PFSK-1 (cell line): ENCODE measurements around the gene CCDC106.

Source experiments
- FOXP2 ChIP-seq: optimal IDR thresholded peaks from 2 replicates; pipeline ENCODE3; 2011; ENCODE audit warnings: borderline replicate concordance, control low read depth, inconsistent platforms; ENCODE audit not compliant: insufficient read depth; ENCODE audit errors: extremely low read length, extremely low read depth
- POLR2AphosphoS5 ChIP-seq: IDR thresholded peaks from 2 replicates; pipeline ENCODE4 v1.6.1; 2012; ENCODE audit warnings: low read depth, mild to moderate bottlenecking, control low read depth, low read length, moderate library complexity
- SIN3A ChIP-seq: IDR thresholded peaks from 2 replicates; pipeline ENCODE4 v1.6.1; 2012; ENCODE audit warnings: mild to moderate bottlenecking, low read length, moderate library complexity, borderline replicate concordance; ENCODE audit not compliant: insufficient read depth
- TAF1 ChIP-seq: IDR thresholded peaks from 2 replicates; pipeline ENCODE4 v1.6.1; 2012; ENCODE audit warnings: low read length, control low read depth, borderline replicate concordance; ENCODE audit not compliant: insufficient read depth
- TF ChIP-seq, protein P1 (sequence below), 2 experiments: IDR thresholded peaks; 2 replicates each; pipeline versions ENCODE4 v1.6.1 to v1.8.0; 2011 to 2012; ENCODE audit warnings: low read depth in 2 of 2, low read length in 2 of 2, control low read depth in 1 of 2, inconsistent platforms in 1 of 2, mild to moderate bottlenecking in 1 of 2, moderate library complexity in 1 of 2; ENCODE audit not compliant: insufficient read depth in 1 of 2

The CCDC106 gene

DNA sequence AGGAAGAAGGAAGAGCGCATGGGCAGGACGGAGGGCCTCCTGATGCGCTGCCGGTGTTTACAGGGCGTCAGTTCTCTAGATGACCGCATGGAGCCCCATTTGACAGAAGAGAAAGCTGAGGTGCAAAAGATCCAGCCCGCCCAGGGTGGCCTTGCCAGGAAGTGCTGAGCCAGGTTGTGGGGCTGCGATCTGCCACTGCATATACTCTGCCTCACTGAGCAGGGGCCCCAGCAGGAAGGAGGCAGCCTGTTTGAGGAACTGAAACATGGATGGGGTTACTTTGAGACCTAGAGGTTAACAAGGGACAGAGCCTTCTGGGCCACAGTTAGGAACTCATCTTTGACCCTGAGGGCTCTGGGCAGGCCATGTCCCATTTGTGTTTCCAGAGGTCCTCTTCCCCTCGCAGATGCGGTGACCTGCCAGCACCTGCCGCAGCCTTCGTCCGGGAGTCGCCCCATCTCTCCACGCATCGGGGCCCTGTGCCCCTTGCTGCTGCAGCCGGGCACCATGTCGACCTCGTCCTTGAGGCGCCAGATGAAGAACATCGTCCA lies 30.2 kb downstream of the CCDC106 start:
- TF ChIP-seq FOXP2 (no peak), POLR2AphosphoS5 (no peak), TAF1 (no peak), SIN3A (no peak)
- TF ChIP-seq, protein P1, sequence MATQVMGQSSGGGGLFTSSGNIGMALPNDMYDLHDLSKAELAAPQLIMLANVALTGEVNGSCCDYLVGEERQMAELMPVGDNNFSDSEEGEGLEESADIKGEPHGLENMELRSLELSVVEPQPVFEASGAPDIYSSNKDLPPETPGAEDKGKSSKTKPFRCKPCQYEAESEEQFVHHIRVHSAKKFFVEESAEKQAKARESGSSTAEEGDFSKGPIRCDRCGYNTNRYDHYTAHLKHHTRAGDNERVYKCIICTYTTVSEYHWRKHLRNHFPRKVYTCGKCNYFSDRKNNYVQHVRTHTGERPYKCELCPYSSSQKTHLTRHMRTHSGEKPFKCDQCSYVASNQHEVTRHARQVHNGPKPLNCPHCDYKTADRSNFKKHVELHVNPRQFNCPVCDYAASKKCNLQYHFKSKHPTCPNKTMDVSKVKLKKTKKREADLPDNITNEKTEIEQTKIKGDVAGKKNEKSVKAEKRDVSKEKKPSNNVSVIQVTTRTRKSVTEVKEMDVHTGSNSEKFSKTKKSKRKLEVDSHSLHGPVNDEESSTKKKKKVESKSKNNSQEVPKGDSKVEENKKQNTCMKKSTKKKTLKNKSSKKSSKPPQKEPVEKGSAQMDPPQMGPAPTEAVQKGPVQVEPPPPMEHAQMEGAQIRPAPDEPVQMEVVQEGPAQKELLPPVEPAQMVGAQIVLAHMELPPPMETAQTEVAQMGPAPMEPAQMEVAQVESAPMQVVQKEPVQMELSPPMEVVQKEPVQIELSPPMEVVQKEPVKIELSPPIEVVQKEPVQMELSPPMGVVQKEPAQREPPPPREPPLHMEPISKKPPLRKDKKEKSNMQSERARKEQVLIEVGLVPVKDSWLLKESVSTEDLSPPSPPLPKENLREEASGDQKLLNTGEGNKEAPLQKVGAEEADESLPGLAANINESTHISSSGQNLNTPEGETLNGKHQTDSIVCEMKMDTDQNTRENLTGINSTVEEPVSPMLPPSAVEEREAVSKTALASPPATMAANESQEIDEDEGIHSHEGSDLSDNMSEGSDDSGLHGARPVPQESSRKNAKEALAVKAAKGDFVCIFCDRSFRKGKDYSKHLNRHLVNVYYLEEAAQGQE (IDR thresholded peaks at IDR 0.05; ENCODE audit: insufficient read depth in 1 of 2, low read depth in 2 of 2, low read length in 2 of 2): no peak

DNA sequence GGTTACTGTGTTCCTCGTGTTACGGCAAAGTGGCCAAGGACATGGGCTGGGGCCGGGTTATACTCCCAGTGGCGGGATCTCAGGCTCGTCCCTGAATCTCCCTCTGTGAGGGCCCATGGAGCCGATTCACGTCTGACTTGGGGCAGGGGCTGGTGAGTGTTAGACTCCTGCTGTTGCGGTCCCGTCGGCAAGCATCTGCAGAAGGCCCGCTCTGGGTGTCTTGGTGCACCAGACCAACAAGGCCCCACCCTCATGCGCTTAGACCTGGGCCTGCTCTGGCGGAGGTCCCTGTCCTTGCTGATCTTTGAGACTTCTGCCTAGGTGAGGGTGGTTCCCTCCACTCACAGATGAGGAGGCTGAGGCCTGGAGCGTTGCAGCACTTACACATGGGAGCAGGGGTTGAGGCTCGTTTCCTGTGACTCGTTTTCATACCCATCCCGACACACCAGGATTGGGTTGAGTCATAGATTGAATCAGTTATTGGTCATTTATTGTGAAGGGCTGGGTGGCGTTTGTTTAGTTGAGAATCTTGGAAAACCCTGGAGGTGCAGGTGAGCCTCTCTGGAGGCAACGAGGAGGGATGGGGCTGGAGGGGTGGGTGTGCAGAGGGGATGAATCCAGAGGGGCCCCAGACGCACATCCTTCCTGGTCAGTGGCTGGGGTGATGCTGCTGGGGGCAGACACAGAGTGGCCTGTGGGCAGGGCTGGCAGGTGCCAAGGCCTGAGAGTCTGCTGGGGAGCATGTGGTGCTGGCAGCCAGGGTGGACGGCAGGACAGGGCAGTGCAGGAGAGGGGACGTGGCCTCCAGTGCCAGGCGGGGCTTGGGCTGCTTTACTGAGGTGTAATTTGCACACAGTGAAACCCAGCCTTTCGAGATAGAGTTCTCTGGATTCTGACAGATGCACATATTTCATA lies 31.6 kb downstream of the CCDC106 start:
- no peak for TF ChIP-seq FOXP2
- no peak for TF ChIP-seq SIN3A
- no peak for TF ChIP-seq TAF1
- TF ChIP-seq, protein P1 (IDR thresholded peaks at IDR 0.05; ENCODE audit: insufficient read depth in 1 of 2, low read depth in 2 of 2, low read length in 2 of 2): no peak
- TF ChIP-seq POLR2AphosphoS5: no peak

DNA sequence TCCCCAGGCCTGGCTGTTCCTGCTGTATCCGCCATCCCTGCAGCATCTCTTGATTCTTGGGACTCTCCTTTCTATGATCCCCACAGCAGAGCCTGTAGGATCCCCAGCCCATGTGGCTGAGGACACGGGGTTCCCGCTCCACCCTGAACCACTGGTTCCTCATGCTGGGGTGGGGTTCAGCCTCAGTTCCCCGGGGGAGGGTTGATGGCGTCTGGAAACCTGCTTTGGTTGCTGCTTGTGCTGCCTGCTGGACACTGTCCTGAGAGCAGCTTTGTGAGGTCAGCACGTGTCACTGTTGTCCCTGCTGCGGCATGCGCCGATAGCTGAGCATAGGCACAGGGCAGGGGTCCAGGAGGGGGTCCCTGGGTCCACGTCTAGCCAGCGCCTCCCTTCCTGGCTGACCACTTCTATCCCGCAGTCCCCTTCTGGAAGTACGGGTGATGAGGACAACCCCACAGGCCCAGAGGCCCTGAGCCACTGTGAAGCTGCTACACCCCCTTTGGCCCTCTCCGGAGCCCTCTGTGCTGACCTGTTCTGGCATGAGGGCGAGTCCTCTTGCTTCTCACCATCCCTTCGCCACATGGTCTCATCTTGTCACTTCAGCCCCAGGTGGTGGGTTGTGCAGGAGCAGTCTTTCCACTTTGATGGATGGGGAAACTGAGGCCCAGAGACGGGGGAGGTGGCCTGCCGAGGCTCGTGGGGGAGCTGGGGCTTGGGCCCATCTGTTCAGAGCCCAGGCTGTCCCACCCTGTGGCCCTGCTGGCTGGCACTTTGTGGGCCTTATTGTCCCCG lies 32.5 kb downstream of the CCDC106 start:
- no peak for TF ChIP-seq SIN3A
- TF ChIP-seq, protein P1 (IDR thresholded peaks at IDR 0.05; ENCODE audit: insufficient read depth in 1 of 2, low read depth in 2 of 2, low read length in 2 of 2): no peak
- no peak for TF ChIP-seq FOXP2
- TF ChIP-seq POLR2AphosphoS5: no peak

DNA sequence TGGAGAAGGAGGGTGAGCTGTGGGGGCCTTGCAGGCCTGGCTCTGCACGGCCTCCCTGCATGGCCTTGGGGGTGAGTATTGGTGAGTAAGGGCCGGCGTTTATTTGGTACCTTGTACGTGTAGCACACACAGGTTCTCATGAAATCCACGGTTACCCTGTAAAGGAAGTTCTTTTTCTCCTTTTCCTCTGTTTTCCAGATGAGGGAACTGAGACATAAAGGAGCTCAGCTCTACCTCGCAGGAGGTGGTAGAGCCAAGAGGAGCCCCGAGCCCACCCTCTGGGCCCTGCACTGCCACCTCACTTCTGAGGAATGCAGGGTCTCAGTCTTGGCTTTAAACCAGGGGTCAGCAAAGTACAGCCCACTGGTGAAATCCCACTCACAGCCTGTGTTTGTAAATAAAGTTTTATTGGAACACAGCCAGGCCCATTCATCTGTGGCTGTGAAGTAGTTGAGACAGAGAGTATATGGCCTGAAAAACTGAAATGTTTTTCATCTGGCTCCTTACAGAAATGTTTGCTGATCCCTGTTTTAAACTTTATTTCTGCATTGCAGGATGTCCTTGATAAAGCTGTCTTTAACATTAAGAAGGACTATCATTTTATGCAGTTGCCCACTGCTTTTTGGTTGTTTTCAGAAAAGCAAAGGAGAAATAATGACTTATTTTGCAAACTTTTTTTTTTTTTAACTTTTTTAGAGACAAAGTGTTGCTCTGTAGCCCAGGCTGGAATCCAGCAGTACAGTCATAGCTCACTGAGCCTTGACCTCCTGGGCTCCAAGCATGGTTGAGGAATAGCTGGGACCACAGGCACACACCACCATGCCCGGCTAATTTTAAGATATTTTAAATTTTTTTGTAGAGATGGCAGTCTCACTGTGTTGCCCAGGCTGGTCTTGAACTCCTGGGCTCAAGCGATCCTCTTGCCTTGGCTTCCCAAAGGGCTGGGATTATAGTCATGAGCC lies 33.4 kb downstream of the CCDC106 start:
- TF ChIP-seq FOXP2: no peak
- no peak for TF ChIP-seq POLR2AphosphoS5
- TF ChIP-seq, protein P1 (IDR thresholded peaks at IDR 0.05; ENCODE audit: insufficient read depth in 1 of 2, low read depth in 2 of 2, low read length in 2 of 2): no peak
- no peak for TF ChIP-seq SIN3A
- no peak for TF ChIP-seq TAF1
